ENCODE data around the gene RAB39B. TPM values are rescaled to one million over a fixed set of nuclear protein-coding genes. Genes with fewer than 3 reads are reported as not detected.
A peak's percentile ranks its signal among the peaks of the same experiment; 100 is the strongest.

Gene RAB39B
- total and polyA plus RNA-seq, 10 of the 15 experiments (the other 5 are each of a cell fraction or from before 2014, with no cell fraction given): 1.6 to 8.6 (median 6.7) TPM

GRCh38 chrX:155263854-155264628 is at the start of gene RAB39B (continued):
- TF ChIP-seq IRF3 (IDR thresholded peaks at IDR 0.05): no peak
- no peak for TF ChIP-seq RFX5 (IDR thresholded peaks at IDR 0.05; ENCODE audit: low read depth, low read length)
- TF ChIP-seq SREBF1 (IDR thresholded peaks at IDR 0.05; ENCODE audit: low read length): no peak
- TF ChIP-seq PML (IDR thresholded peaks at IDR 0.05; ENCODE audit: low read length): 0 out of 2 replicates have a peak, but pooled peaks have one; percentile 49
- no peak for TF ChIP-seq SKIL (IDR thresholded peaks at IDR 0.05; ENCODE audit: low read depth, poor library complexity, severe bottlenecking)
- TF ChIP-seq TCF7 (IDR thresholded peaks at IDR 0.05; ENCODE audit: borderline replicate concordance): no peak
- TF ChIP-seq E4F1 (IDR thresholded peaks at IDR 0.05; ENCODE audit: borderline replicate concordance, partially characterized antibody): no peak
- TF ChIP-seq NR2F1 (conservative IDR thresholded peaks at IDR 0.05): 0 out of 2 replicates have a peak, but pooled peaks have one; percentile 28
- 0 out of 2 replicates have a peak, but pooled peaks have one; percentile 24 for TF ChIP-seq DPF2 (IDR thresholded peaks at IDR 0.05)
- no peak for TF ChIP-seq NR2C1 (IDR thresholded peaks at IDR 0.05)
- TF ChIP-seq SUPT20H (IDR thresholded peaks at IDR 0.05; ENCODE audit: borderline replicate concordance, control insufficient read depth, low read depth, low read length): no peak
- TF ChIP-seq CBX3 (IDR thresholded peaks at IDR 0.05; ENCODE audit: borderline replicate concordance, low read depth): no peak
- TF ChIP-seq YY1 (IDR thresholded peaks at IDR 0.05; ENCODE audit: low read depth, low read length): peak; percentile 95
- TF ChIP-seq WRNIP1 (IDR thresholded peaks at IDR 0.05; ENCODE audit: borderline replicate concordance, low read depth, low read length): no peak
- TF ChIP-seq LARP7 (IDR thresholded peaks at IDR 0.05): no peak; the same call in 1 of the 2 replicates
- TF ChIP-seq ZNF592 (IDR thresholded peaks at IDR 0.05): no peak
- no peak for TF ChIP-seq SPI1 (IDR thresholded peaks at IDR 0.05; ENCODE audit: borderline replicate concordance, insufficient read depth, low read depth, low read length)
- no peak for TF ChIP-seq PKNOX1 (IDR thresholded peaks at IDR 0.05)
- no peak for TF ChIP-seq SIN3A (IDR thresholded peaks at IDR 0.05; ENCODE audit: low read depth, low read length)

Data from GM12878 (cell line).